Gastrocnemius medialis (tissue), 4 donors: Measurements from ENCODE around the gene GRM4.

Experiments used
- CTCF ChIP-seq, 5 experiments: fragments of 450-650 bp in 3 of 5; fragments of 200-600 bp in 2 of 5; sonication (generic) in 2 of 5; IDR thresholded peaks in 4 of 5; conservative IDR thresholded peaks in 1 of 5; 1 replicate in 4 of 5; 2 replicates in 1 of 5; pipeline ENCODE4 v1.5.1; 2016 to 2019; ENCODE audit warnings: antibody characterized with exemption in 5 of 5, mild to moderate bottlenecking in 3 of 5, moderate library complexity in 3 of 5
- POLR2A ChIP-seq, 2 donors: fragments of 450-650 bp; IDR thresholded peaks; one replicate each; pipeline ENCODE4 v1.6.1; 2017; ENCODE audit warnings: antibody characterized with exemption in 2 of 2, mild to moderate bottlenecking in 2 of 2, moderate library complexity in 2 of 2

- TF ChIP-seq POLR2A (IDR thresholded peaks at IDR 0.05), result no peak
- TF ChIP-seq CTCF (IDR thresholded peaks at IDR 0.05 in 4 of 5, conservative IDR thresholded peaks at IDR 0.05 in 1 of 5), result no peak
Observed at GRCh38 chr6:33991610-33992009, 154.3 kb downstream of the GRM4 start.
